GM19452 (cell line): ENCODE measurements around the gene IRS2.

Source experiments
- ATAC-seq: cut with Tn5 transposase; IDR thresholded peaks from one replicate; pipeline ENCODE4 v1.9.1; 2021; ENCODE audit not compliant: unreplicated experiment

IRS2 gene

DNA sequence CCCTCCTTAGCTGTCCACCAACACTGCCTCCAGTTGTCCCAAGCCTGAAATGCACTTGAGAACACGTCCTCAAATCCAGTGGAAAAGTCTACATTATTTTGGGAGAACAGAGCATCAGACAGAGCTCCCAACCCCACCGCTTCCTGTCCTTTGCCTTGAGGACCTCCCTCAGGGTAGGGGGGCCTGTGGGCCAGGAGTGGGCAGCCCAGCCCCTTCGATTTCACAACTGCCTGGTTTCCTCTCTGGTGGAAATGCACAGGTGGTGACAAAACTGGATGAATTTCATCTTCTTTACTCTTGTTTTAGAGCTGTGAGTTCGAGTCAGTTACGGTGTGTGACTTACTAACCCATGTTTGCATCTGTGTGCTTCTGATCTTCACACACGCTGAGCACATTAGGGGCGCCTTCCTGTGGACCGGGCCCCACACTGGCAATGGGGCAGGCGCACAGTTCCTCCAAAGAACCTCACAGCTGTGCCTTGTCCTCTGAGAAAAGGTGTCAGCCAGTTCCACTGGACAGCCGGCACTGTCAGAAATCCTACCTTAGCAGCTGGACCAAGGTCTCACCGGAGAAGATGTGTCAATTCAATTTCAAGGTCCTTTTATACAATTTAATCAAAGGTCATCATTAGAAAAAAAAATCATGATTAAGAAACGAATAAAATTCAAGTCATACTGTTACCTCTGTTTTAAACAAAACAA is 80.2 kb downstream of the IRS2 start:
- ATAC-seq: no peak

DNA sequence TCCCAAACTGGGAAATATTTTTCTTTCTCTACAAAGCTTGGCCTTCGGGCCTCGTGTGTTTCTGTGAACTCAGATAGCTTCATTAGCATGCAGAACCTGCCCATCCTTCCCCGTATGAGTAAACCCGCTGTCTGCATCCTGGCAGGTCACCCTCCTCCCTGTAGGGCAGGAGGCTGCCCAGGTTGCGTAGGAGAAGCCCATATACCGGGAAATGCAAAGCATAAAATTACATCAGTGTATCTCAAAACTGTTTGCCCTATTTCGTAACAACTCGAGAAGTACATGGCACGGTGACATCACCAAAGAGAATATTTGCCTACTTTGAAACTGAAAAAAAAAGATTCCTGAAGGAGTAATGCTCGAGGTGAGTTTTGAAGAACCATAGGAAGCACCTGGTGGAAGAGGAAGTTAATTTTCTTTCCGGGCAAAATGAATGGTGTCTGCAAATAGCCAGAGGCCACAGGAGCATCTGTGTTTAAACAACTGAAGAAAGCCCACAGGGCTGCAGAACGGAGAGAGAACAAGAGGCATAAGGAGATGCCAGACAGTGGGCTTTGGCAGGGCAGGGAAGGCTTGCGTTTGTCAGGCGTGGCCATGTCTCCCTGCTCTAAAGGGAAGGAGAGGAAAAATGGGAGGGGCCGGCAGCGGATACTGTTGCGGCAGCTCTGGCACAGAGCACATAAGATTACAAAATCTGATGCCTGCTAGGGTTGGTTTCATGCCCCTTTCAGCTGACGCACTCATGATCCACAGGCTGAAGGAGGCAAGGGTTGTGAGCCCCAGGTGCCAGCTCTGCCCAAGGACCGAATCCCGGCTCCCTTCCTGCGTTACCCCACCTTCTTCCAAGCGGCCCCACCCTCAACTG is 81.4 kb downstream of the IRS2 start:
- ATAC-seq: no peak

DNA sequence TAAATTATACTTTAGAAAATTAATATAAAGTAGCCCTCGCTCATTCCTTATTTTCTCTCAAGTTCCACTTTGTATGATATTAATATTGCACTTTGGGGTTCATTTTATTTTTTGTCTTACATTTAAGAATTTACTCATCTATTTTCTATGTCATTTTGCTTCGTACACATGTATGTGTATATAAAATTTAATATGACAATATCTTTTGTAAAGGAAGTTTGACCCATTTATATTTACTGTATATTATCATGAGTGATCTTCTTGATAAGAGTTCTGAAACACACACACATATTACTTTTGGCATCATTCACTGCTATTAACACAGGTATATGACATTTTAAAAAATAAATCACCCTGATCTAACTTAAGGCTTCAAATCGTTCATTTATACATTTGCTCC is 83.1 kb downstream of the IRS2 start:
- no peak for ATAC-seq
